H1 (cell line): ENCODE results near the gene PRDM1. TPM values are rescaled to one million over a fixed set of nuclear protein-coding genes. Genes with fewer than 3 reads are reported as not detected.

Source experiments
- TAF7 ChIP-seq: optimal IDR thresholded peaks from 2 replicates; pipeline ENCODE3; 2011; ENCODE audit warnings: low read depth, mild to moderate bottlenecking, inconsistent platforms, low read length, moderate library complexity, borderline replicate concordance
- TBP ChIP-seq: IDR thresholded peaks from 2 replicates; pipeline ENCODE4 v1.6.1; 2011; ENCODE audit warnings: low read depth, low read length, improper control_type of control experiment
- polyA plus RNA-seq, 7 experiments: library from polyadenylated mRNA; depleted of rRNA in 3 of 7; stranded (reverse) in 5 of 7; unstranded in 2 of 7; fragments of >200 nt in 5 of 7; fragments of 200-250 nt in 2 of 7; gene quantifications; 1 replicate in 5 of 7; 2 replicates in 1 of 7; 4 replicates in 1 of 7; pipeline versions ENCODE4 v1.2.1 to v1.2.3, GENCODE V29; 2011 to 2013; ENCODE audit warnings: missing spikeins in 2 of 7, mixed read lengths in 2 of 7
- total RNA-seq: library from RNA; stranded (reverse); fragmentation: NEBNext Ultra II Directional; extraction: Animal tissue kit (Norgen Biotek cat#: 25700); gene quantifications from 2 replicates; pipeline ENCODE4 v1.2.1, GENCODE V29; 2021

PRDM1 gene
- total and polyA plus RNA-seq, 2 of the 8 experiments (the other 6 are each of a cell fraction or from before 2014, with no cell fraction given) = 0.21 to 0.74 TPM

GRCh38 chr6:106104476-106104875, 18.3 kb downstream of the PRDM1 start (continued):
- TF ChIP-seq TAF7 (no peak), TBP (no peak)
